Measurements from ENCODE around the gene AGMO. TPM values are rescaled to one million over a fixed set of nuclear protein-coding genes. Genes with fewer than 3 reads are reported as not detected.

The AGMO gene
- total RNA-seq, 1 donor from 2014 or later: 0.20 TPM

DNA sequence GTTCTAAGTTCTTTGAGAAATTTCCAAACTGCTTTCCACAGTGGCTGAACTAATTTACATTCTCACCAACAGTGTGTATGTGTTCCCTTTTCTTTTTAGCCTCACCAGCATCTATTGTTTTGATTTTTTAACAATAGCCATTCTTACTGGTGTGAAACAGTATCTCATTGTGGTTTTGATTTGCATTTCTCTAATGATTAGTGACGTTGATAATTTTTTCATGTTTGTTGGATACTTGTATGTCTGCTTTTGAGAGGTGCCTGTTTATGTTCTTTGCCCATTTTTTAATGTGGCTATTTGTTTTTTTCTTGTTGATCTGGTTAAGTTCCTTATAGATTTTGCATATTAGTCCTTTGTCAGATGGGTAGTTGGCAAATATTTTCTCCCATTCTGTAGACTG, 191.4 kb downstream of the AGMO start:
- Histone ChIP-seq H3K4me3 (no peak overlapping the region), H3K4me1 (no peaks in the 10 kb centered on the region), H3K36me3 (no peaks in the 10 kb centered on the region), H3K9me3 (no peaks in the 10 kb centered on the region), H3K27ac (no peak overlapping the region), H3K27me3 (no peaks in the 10 kb centered on the region)
- TF ChIP-seq, protein P1, sequence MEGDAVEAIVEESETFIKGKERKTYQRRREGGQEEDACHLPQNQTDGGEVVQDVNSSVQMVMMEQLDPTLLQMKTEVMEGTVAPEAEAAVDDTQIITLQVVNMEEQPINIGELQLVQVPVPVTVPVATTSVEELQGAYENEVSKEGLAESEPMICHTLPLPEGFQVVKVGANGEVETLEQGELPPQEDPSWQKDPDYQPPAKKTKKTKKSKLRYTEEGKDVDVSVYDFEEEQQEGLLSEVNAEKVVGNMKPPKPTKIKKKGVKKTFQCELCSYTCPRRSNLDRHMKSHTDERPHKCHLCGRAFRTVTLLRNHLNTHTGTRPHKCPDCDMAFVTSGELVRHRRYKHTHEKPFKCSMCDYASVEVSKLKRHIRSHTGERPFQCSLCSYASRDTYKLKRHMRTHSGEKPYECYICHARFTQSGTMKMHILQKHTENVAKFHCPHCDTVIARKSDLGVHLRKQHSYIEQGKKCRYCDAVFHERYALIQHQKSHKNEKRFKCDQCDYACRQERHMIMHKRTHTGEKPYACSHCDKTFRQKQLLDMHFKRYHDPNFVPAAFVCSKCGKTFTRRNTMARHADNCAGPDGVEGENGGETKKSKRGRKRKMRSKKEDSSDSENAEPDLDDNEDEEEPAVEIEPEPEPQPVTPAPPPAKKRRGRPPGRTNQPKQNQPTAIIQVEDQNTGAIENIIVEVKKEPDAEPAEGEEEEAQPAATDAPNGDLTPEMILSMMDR (IDR thresholded peaks at IDR 0.05): no peak
- ATAC-seq (no peak), DNase-seq (no peak)
- intact Hi-C loops (cut with DNase I): no loop called here

DNA sequence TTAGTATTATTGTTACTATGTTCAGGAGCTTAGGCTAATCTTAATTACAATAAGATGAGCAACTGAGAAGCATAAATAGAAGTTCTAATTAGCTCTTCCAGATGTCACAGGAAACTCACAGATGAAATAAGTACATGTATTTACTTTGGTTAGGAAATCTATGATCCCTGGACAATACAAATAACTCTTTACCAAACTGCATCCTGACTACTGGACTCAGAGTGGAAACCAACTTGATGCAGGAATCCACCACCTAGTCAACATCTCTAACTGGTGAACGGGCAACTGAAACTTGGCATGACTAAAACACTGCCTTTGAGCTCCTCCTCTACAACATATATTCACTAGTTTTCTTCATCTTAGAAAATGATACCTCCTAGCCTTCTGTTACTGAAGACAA, 193.2 kb downstream of the AGMO start:
- Histone ChIP-seq H3K9me3 (no peaks in the 10 kb centered on the region), H3K36me3 (no peaks in the 10 kb centered on the region), H3K27ac (no peak overlapping the region), H3K27me3 (no peaks in the 10 kb centered on the region), H3K4me3 (no peak overlapping the region), H3K4me1 (no peaks in the 10 kb centered on the region)
- DNase-seq: no peak
- intact Hi-C loops (cut with DNase I): no loop called here
- TF ChIP-seq, protein P1 (IDR thresholded peaks at IDR 0.05): no peak
- no peak for ATAC-seq

DNA sequence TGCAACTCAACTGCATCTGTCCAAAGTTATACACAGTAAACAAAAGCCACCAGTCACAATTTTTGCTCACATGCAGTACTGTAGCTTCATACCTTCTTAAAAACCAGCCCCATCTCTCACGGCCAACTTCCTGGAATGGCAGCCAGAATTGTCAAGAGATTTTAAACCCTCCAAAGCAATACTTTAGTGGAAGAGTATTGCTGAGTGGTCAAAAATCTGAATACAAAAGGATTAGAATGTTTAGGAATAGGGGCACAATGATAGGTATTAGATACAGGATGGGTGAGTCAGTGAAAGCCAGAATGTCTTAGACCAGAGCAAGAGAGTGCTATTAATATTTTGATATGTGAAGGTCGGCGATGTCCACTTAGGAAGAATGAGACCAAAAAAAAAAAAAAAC, 193.9 kb downstream of the AGMO start:
- Histone ChIP-seq H3K27ac (no peak overlapping the region), H3K9me3 (no peaks in the 10 kb centered on the region), H3K4me1 (no peaks in the 10 kb centered on the region), H3K36me3 (no peaks in the 10 kb centered on the region), H3K4me3 (no peak overlapping the region), H3K27me3 (no peaks in the 10 kb centered on the region)
- no peak for DNase-seq
- ATAC-seq: no peak
- intact Hi-C loops (cut with DNase I): no loop called here
- TF ChIP-seq, protein P1 (IDR thresholded peaks at IDR 0.05): no peak

DNA sequence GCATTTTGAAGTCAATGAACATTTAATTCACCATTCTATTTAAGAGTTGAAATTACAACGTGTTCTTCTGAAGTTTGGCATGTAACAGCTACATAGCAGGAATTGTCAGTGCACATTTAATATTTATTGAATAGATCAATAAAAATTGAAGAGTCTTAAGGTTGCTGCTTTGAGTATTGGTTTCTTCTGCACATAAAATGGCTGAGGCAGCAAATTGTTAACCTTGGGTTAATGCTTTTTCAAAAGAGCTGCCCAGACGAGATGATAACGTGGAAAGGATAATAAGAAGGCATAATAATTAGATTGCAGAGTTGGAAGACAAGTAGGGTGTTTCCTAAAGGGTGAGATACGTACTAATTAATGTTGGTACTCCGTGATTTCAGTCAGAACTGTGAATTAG, 203.7 kb downstream of the AGMO start:
- H3K9me3 ChIP-seq: peaks cover 5% of the 10 kb centered on the region
- intact Hi-C loops (cut with DNase I): no loop called here
- ATAC-seq (no peak), DNase-seq (no peak)
- no peaks in the 10 kb centered on the region for H3K4me1 ChIP-seq
- no peak overlapping the region for H3K4me3 ChIP-seq
- H3K27ac ChIP-seq: no peak overlapping the region
- H3K27me3 ChIP-seq: no peaks in the 10 kb centered on the region
- TF ChIP-seq, protein P1 (IDR thresholded peaks at IDR 0.05): no peak
- no peaks in the 10 kb centered on the region for H3K36me3 ChIP-seq

DNA sequence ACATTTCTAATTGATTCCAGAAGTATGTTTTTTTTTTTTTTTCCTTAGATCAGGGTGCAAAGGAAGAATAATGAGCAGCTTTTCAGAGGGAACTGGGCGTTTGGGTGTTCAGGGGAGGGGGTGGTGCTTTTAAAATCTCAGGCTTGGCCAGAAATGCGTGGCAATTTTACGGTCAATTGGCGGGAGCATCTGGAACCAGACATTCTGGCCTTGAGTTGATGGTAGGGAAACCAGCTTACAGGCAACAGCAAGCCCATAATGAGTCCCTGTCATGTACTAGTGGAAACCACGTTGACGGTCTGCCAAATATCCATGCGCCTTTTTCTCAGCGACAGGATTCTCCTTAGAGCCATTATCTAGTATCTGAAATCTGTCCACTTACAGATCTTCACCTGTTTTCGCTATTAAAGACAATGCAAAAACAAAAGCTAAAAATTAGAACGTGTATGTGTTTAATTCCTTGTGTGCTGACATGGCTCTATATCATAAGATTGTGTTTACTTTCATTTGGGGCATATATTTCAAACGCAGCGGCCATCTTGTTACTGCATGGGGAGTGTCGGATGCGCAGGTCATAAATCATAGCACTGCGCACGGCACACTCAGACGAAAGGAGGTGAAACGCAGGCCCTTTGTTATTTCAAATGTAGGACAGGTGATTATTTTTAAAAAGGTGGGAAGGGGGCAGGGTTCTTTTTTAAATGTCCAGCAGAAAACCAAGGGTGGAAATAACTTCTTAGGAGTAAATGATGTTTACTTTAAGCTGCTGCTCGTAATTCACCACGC, 209.2 kb downstream of the AGMO start:
- Histone ChIP-seq H3K27ac (no peak overlapping the region), H3K4me1 (no peaks in the 10 kb centered on the region), H3K9me3 (peaks cover 5% of the 10 kb centered on the region), H3K36me3 (no peaks in the 10 kb centered on the region), H3K27me3 (no peaks in the 10 kb centered on the region), H3K4me3 (no peak overlapping the region)
- no peak for ATAC-seq
- DNase-seq: no peak
- TF ChIP-seq, protein P1 (IDR thresholded peaks at IDR 0.05): no peak
- intact Hi-C loops (cut with DNase I): no loop called here
